Putamen (tissue), 1 donor: ENCODE results near the gene SPDYE6.
"Not testable (repeated sequence)": the region's sequence is repeated elsewhere in the genome, so short reads cannot be mapped to it uniquely, and the experiment has no call there.

Experiments
- DNase-seq: peaks from one replicate; pipeline ENCODE4 v3.0.0-alpha.2; 2016; ENCODE audit warnings: low spot score

Gene SPDYE6

DNA sequence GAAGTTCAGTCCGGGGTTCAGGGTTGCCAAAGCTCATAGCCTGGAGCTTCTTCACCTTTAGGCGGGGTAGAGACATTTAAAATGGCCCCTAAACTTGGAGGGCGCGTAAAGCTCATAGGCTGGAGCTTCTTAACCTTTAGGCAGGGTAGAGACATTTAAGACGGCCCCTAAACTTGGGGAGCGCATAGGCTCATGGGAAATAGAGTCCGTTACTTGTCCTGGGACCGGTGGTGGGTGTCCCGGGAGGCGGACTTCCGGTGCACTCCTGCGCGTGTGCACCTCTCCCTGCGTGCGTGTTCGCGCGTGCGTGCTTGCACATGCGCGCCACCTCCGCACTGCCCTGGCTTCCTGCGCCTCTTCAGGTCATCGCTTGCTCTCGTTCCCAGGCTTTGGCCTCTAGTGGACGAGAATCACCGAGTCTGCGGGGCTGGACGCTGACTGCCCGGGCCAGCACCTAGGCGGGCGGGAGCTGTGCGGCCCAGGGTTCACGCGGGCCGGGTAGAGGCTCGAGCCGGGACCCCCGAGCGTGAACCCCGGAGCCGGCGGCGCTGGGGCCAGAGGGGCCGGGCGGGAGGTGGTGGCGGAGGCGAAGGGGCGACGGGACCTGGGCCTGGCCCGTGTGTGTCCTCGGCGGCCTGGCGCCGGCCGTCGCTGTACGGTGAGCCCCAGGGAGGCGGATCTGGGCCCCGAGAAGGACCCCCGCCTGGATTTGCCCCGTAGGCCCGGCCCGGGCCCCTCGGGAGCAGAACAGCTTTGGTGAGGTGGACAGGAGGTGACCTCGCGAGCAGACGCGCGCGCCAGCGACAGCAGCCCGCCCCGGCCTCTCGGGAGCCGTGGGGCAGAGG lies 7.5 kb upstream of the SPDYE6 start:
- peak; percentile 99 for DNase-seq

DNA sequence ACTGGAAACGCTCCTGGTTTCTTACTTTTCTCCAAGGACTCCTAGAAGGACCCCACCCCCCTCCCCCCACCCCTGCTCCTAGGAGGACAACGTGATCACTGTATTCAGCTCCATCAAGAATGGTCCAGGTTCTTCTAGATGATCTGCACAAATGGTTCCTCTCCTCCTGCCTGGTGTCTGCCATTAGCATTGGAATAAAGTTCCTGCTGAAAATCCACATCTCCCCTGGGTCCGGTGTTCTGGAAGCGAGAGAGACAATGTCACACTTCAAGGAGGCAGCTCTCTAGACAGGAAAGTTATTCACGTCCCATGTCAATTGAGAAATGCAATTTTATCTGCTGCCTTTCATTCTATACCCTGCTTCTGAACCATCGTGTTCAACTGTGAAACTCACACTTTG lies 9.3 kb downstream of the SPDYE6 start:
- DNase-seq, result not testable (repeated sequence)

DNA sequence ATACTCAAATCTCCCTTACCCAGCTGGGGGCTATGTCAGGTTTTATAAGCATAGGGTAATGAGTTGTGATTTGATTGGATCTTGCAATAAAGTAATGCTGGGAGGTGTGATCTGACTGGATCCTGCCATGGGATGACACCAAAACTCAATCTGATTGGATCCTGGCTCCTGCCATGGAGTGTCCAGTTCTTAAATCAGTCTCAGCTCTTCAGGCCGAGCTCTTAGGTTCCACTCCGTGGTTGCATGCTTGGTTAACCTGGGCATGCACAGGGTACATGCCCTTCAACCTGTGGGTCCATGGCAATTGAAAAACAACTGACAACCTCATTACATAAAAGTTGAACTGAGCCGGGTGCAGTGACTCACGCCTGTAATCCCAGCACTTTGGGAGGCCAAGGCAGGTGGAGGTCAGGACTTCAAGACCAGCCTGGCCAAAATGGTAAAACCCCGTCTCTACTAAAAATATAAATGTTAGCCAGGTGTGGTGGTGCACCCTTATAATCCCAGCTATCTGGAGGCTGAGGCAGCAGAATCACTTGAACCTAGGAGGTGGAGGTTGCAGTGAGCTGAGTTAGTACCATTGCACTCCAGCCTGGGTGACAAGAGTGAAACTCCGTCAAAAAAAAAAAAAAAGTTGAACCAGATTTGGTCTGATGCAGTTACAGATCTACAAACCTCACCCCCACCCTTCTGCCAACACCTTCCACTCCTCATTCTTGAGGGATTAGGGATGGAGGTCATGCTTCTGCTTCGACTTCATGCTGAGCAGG lies 15.5 kb downstream of the SPDYE6 start:
- DNase-seq, result not testable (repeated sequence)

DNA sequence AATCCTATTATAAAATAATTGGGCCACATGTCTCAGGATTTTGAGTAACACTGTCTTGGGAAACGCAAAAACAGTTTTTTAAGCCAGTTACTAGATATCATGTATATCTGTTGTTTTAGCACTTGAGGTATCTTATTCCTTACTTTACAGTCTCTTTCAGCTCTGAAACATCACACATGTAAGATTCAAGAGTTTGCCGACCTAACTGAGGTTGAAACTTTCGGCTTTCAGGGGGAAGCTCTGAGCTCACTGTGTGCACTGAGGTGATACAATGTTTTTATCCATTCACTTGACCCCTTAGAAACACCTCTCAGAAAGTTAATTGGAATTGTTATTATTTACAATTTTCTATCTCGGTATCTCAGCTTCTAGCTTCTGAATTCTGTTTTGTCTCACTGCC lies 18.8 kb downstream of the SPDYE6 start:
- not testable (repeated sequence) for DNase-seq

DNA sequence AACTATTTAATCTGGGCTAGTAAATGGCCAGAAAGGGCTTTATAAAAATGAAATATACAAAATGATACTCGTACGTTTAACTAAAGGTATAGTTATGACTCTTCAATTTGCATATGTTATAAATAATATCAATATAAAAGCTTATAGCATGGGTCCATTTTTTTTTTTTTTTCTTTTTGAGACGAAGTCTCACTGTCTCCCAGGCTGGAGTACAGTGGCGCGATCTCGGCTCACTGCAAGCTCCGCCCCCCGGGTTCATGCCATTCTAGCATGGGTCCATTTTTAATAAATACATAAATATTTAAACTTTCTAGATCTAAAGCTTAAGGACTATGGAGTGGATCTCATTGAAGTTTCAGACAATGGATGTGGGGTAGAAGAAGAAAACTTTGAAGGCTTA lies 19.2 kb downstream of the SPDYE6 start:
- DNase-seq, result not testable (repeated sequence)

DNA sequence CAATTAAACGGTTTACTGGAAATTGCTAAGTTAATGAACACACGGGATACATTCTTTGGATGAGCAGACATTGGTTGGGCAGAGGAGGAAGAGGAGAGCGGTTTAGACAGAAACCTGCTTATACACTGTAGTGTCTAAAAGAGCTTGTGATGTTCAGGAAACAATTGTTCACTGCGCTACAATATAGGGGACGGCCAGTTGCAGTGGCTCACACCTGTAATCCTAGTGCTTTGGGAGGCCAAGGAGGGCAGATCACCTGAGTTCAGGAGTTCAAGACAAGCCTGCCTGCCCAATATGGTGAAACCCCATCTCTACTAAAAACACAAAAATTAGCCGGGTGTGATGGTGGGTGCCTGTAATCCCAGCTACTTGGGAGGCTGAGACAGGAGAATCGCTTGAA lies 20.7 kb downstream of the SPDYE6 start:
- DNase-seq, result not testable (repeated sequence)

DNA sequence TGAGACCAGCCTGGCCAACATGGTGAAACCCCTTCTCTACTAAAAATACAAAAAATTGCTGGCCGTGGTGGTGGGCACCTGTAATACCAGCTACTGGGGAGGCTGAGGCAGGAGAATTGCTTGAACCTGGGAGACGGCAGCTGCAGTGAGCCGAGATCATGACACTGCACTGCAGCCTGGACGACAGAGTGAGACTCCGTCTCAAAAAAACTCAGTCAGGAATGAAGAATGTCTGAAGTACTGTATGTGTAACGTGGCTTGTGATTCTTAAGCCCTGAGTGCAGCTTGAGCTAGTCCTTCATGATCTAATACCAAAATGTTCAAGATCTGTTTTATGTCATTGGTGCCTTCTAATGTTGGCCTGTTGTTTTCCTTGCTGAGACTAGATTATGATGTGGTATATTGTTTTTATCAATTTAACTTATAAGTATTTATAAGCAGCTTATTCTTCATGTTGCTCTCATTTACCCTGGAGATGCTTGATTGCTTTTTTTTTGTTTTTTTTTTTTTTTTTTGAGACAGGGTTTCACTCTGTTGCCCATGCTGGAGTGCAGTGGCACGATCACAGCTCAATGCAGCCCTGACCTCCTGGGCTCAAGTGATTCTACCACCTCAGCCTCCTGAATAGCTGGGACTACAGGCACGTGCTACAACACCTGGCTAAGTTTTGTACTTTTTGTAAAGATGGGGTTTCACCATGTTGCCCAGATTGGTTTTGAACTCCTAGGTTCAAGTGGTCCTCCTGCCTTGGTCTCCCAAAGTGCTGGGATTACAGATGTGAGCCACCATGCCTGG lies 25.4 kb downstream of the SPDYE6 start:
- DNase-seq, result not testable (repeated sequence)

DNA sequence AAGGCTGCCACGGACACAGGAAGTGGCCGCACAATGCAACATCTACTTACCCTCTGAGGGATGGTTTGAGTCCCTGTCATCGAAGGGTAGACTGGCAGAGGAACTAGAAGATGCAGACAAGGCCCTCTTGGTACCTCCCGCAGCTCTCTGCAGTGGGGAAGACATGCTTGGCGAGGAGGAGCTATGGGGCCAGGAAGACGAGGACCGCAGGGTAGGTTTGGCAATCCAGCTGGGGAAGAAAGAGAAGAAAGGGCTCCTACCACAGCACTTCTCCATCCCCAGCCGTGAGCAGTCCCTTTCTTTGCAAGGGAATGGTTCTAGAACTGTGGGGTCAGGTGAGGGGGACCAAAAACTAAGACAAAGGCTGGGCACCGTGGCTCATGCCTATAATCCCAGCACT lies 26.9 kb downstream of the SPDYE6 start:
- not testable (repeated sequence) for DNase-seq

DNA sequence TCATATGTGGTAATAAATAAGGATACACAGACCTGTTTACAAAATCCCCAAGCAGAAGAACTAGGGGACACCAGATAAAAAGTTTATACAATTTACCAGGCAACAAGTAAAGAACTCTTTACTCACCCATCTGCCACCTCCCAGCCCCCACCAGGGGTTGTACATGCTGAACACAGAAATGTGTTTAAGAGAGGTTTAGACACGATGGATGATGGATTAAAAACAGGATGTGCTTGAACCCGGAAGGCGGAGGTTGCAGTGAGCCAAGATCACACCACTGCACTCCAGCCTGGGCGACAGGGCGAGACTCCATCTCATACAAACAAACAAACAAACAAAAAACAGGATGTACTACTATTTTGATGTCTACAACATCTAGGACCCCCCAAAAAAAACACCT lies 27.4 kb downstream of the SPDYE6 start:
- DNase-seq, result not testable (repeated sequence)

DNA sequence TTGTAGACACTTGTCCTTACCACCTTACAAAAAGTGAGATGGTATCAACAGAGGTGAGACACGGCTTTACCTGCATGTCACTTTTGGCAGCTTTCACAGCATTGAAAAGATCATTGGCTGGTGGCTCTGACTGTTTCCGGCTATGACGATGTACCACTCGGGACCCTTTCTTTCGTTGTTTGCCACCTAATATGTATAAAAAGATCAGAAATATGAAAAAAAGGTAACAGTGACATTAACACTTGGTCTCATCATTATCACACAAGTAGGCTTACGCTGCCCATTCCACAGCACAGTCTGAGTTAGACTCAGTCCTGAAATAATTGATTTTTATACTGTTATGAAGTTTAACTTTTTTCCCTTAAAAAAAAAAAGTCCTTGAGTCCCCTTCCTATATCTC lies 29.1 kb downstream of the SPDYE6 start:
- DNase-seq, result not testable (repeated sequence)

DNA sequence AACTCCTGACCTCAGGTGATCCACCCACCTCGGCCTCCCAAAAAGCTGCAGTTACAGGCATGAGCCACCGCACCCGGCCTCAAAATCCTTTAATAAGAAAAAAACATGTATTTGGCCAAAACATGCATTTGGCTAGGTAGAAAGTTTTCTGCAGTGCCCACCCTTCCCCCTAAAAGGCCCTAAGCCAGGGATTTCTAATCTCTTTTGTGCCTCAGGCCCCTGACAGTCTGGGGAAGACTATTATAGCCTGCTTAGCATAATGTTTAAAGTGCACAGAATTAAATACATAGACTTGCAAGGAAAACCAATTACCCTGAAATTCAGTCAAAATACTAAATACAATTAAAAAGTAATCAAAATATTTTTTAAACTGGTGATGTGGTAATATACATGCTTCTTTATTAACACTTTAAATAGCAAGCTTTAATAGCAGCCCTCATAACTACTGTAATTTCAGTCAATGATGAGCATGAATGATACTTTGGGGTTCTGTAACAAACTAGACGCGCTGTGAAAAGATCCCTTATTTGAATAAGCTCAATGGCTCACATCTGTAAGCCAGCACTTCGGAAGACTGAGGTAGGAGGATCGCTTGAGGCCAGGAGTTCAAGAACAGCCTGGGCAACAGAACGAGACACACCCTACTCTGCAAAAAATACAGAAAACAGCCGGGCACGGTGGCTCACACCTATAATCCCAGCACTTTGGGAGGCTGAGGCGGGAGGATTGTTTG lies 29.9 kb downstream of the SPDYE6 start:
- DNase-seq, result no peak

DNA sequence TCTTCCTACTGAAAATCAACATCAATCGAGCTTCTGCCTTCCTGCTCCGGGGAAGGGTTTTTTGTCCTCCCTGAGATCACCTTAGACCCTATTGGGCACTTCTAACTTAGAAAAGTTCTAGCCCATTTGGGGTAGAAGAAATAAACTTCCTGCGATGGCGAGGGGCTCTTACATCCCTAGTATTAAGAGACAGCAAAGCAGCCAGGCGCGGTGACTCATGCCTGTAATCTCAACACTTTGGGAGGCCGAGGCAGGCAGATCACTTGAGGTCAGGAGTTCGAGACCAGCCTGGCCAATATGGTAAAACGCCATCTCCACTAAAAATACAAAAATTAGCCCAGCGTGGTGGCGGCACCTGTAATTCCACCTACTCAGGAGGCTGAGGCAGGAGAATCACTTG lies 31.1 kb downstream of the SPDYE6 start:
- DNase-seq, result not testable (repeated sequence)

DNA sequence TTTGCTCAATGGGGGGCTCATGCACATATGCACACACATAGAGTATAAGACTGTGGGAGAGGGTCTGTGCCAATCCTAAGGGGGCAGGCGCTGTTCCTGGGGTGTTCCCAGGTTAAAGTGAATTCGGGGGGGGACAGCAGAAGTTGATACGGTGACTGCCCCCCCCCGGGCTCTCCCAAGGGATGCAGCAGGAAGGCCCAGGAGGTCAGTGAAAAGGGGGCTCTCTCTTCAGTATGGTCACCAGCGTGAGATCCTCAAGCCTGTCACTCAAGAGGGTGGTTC lies 32.4 kb downstream of the SPDYE6 start:
- no peak for DNase-seq

DNA sequence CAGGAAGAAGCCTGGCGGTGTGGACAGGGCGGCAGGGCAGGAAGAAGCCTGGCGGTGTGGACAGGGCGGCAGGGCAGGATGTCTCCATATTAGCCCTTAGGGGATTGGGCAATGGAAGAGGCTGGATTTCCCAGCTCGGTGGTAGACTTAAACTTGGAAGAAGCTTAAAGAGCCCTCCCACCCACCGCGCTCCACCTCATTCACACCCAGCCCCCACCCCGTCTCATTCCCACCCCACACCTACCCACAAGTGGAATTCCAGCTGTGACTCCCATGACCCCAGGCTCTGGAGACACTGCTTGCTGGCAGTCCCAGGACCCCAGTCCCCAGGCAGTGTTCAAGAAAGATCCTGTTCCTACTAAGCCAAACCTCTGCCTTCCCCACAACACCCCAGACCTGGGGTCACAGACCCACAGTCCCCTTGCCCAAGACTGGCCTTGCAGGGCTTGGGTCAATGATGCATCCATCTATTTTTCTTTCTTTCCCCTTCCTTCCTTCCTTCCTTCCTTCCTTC lies 34.0 kb downstream of the SPDYE6 start:
- DNase-seq, result no peak

DNA sequence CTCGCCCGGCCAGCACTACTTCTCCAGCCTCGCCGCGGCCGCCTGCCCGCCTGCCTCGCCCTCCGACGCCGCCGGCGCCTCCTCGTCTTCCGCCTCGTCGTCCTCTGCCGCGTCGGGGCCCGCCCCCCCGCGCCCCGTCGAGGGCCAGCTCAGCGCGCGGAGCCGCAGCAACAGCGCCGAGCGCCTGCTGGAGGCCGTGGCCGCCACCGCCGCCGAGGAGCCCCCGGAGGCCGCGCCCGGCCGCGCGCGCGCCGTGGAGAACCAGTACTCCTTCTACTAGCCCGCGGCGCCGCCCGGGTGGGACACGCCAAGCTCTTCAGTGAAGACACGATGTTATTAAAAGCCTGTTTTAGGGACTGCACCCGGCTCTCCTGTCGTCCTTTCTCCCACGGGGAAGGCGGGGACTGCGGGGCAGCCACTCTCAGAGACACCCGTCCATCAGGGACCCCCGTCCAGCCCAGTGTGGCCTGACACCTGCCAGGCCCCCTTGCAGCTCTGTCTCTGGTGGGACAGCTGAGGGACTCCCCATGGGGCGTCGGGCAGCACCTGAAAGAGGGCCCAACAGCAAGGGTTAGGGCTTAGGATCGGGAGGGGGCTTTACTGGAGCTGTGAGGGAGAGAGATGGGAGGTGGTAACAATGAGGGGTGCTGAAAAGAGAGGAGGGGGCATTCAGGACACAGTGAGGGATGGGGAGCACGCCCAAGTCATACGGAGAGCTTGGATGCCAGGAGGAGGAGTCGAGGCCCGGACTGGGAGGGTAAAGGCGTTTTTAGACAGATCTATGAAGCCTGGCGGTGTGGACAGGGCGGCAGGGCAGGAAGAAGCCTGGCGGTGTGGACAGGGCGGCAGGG lies 34.7 kb downstream of the SPDYE6 start:
- DNase-seq, result no peak

DNA sequence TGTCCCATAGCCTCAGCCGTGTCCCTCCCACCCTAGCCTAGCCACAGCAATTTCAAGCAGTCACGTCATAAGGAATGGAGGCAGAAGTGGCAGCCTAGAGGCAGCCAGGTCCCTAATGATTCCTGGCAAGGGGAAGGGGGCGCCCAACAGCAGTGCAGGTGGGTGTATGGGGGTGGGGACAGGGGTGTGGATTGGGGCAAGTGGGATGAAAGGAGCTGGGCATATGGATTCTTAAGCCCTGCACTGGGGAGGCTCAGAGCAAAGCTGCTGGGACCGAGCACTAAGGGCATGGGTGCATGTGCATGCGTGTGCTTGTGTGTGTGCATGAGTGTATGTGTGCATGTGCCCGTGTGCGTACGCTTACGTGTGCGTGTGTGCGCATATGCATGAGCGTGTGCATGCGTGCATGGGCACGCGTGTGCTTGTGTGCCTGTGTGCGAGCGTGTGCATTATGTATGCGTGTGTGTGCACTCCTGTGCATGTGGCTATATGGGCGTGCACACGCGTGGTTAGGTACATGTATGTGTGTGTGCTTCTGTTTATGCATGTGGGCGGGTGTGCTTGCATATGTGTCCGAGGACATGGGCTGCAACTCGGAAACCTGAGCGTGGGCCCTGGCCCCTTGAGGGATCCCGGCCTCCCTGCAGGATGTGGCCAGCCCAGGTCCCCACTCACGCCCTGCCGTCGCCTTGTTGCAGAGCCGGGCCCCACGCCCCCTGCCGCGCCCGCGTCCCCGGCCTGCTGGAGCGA lies 35.5 kb downstream of the SPDYE6 start:
- no peak for DNase-seq

DNA sequence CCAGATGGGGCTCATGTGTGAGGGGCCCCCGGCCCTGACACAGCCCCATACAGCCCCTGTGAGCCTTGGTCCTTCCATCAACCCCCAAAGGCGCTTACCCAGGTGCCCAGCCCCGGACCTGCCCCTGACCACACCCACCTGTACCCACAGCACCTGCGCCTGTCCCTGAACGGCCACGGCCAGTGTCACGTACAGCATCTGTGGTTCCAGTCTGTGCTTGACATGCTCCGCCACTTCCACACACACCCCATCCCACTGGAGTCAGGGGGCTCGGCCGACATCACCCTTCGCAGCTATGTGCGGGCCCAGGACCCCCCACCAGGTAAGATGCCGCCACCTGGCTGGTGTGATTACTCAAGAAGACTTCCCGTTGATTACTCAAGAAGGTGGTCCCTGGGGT lies 36.1 kb downstream of the SPDYE6 start:
- DNase-seq, result no peak

DNA sequence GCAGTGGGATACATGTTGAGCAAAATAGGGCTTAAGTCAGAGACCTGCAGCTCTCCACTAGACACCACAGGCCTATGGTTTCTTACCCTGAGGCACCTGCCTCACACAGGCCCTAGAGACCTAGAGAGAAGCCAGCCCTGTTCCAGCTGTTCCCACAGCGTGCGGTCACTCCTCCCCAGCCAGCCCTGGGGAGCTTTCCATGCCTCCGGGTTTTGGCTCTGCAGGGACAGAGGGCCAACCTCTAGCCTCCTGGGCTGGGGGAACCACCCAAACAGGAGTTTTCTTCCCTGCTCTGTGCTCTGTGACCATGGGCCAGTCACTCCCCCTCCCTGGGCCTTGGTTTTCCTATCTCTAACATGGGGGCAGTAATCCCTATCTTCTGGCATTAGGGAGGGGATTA lies 36.6 kb downstream of the SPDYE6 start:
- DNase-seq, result no peak

DNA sequence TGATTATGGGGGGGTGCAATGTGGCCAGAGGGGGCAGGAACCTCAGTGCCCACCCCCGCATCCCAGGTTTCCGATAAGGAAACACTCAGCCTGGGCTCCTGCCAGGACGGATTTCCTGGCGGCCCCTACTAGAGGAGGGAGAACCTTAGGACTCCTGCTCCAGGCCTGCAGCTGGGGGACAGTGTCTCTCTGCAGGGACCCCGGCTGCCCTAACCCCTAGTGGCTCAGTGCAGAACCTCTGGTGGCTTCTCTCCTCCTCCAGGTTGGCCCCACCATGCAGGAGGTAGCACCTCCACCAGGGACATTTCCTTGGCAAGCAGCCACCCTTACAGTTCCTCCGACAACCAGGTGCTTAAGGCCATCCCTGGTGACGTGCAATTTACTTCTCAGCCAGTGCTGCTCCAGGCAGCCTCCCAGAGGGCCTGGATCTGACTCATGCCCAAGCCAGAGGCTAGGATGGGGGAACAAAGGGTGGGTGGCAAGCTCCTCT lies 37.7 kb downstream of the SPDYE6 start:
- DNase-seq, result no peak
